SK-N-SH (cell line): Measurements from ENCODE around the gene FGL2. TPM values are rescaled to one million over a fixed set of nuclear protein-coding genes. Genes with fewer than 3 reads are reported as not detected.
"Not testable (repeated sequence)": the region's sequence is repeated elsewhere in the genome, so short reads cannot be mapped to it uniquely, and the experiment has no call there.

Experiments
- CTCF ChIA-PET: fragments of 300-600, 350-600 bp; formaldehyde crosslinking; extraction: SDS; loops from one replicate; lab custom pipeline; 2021; lab: Yijun Ruan, JAX
- POLR2A ChIA-PET: fragments of 350-600 bp; sonication (Branson Sonifier 250); formaldehyde crosslinking; extraction: SDS; loops from one replicate; lab custom pipeline; 2020; ENCODE audit warnings: antibody characterized with exemption, inconsistent platforms; lab: Yijun Ruan, JAX
- DNase-seq: peaks from one replicate; pipeline ENCODE4 v3.0.0; 2012
- H2AFZ ChIP-seq: fragments of 200-600 bp; sonication (generic); 2 replicates; pipeline ENCODE4 v1.8.1; 2016; ENCODE audit warnings: antibody characterized with exemption, mild to moderate bottlenecking, low read depth
- H3F3A ChIP-seq: fragments of 200-600 bp; sonication (generic); replicated peaks from 2 replicates; pipeline ENCODE3; 2016; ENCODE audit warnings: antibody characterized with exemption, mild to moderate bottlenecking; ENCODE audit not compliant: insufficient read depth
- H3K27ac ChIP-seq, 2 experiments: fragments of 200-500 bp in 1 of 2; fragments of 200-600 bp in 1 of 2; sonication (Bioruptor generic) in 1 of 2; sonication (generic), shearing (Covaris generic) in 1 of 2; 2 replicates each; pipeline versions ENCODE4 v1.5.1 to v1.6.1; 2014 to 2016; ENCODE audit warnings: low read depth in 2 of 2, inconsistent platforms in 1 of 2, low read length in 1 of 2, mild to moderate bottlenecking in 1 of 2, mixed read lengths in 1 of 2
- H3K27me3 ChIP-seq: fragments of 200-600 bp; sonication (generic), shearing (Covaris generic); 2 replicates; pipeline ENCODE4 v1.6.1; 2016; ENCODE audit warnings: mixed run types; ENCODE audit not compliant: insufficient read depth
- H3K36me3 ChIP-seq, 2 experiments: fragments of 200-500 bp in 1 of 2; fragments of 200-600 bp in 1 of 2; sonication (Bioruptor generic) in 1 of 2; sonication (generic) in 1 of 2; replicated peaks in 1 of 2; 2 replicates each; pipeline versions ENCODE3 to v1.5.1; 2014 to 2016; ENCODE audit warnings: low read length in 1 of 2, mild to moderate bottlenecking in 1 of 2; ENCODE audit not compliant: insufficient read depth in 2 of 2, control insufficient read depth in 1 of 2
- H3K4me1 ChIP-seq, 2 experiments: fragments of 200-500 bp in 1 of 2; fragments of 200-600 bp in 1 of 2; sonication (Bioruptor generic) in 1 of 2; sonication (generic), shearing (Covaris generic) in 1 of 2; 2 replicates each; pipeline versions ENCODE4 v1.5.1 to v1.6.1; 2014 to 2016; ENCODE audit warnings: low read depth in 1 of 2, low read length in 1 of 2, mixed run types in 1 of 2; ENCODE audit not compliant: insufficient read depth in 2 of 2, control insufficient read depth in 1 of 2
- H3K4me2 ChIP-seq: fragments of 200-600 bp; sonication (generic), shearing (Covaris generic); 2 replicates; pipeline ENCODE4 v1.6.1; 2017; ENCODE audit warnings: mixed run types
- H3K4me3 ChIP-seq, 2 experiments: fragments of 200-500 bp in 1 of 2; fragments of 200-600 bp in 1 of 2; sonication (Bioruptor generic) in 1 of 2; sonication (generic), shearing (Covaris generic) in 1 of 2; 2 replicates each; pipeline versions ENCODE4 v1.5.1 to v1.8.1; 2014 to 2016; ENCODE audit warnings: low read depth in 2 of 2, inconsistent platforms in 1 of 2, low read length in 1 of 2, mild to moderate bottlenecking in 1 of 2, mixed read lengths in 1 of 2, moderate library complexity in 1 of 2
- H3K79me2 ChIP-seq: fragments of 200-600 bp; sonication (generic); 2 replicates; pipeline ENCODE4 v1.8.1; 2017; ENCODE audit warnings: mild to moderate bottlenecking; ENCODE audit not compliant: insufficient read depth
- H3K9ac ChIP-seq: fragments of 200-600 bp; sonication (generic); 2 replicates; pipeline ENCODE4 v1.6.1; 2017; ENCODE audit warnings: mixed run types
- H3K9me2 ChIP-seq: fragments of 200-600 bp; sonication (generic); 2 replicates; pipeline ENCODE4 v1.6.1; 2017; ENCODE audit warnings: mixed run types
- H3K9me3 ChIP-seq: fragments of 200-600 bp; sonication (generic); 2 replicates; pipeline ENCODE4 v1.6.1; 2017; ENCODE audit warnings: mixed run types, mild to moderate bottlenecking, moderate library complexity
- H4K20me1 ChIP-seq: fragments of 200-600 bp; sonication (generic); 2 replicates; pipeline ENCODE4 v1.6.1; 2017; ENCODE audit warnings: mild to moderate bottlenecking, mixed run types; ENCODE audit not compliant: insufficient read depth
- WGBS: methylation state at CpG from one replicate; pipeline ENCODE4 v1.1.6; 2017; ENCODE audit warnings: low lambda C conversion rate; 5-methylcytosine and 5-hydroxymethylcytosine counted together
- polyA plus RNA-seq, 3 experiments: library from polyadenylated mRNA; depleted of rRNA; stranded (reverse); fragments of >200 nt; gene quantifications; 2 replicates each; pipeline ENCODE4 v1.2.3, GENCODE V29; 2012

FGL2 gene
- polyA plus RNA-seq, 1 of the 3 experiments (the other 2 are of a cell fraction), result not detected

GRCh38 chr7:77177321-77177904 lies 22.2 kb downstream of the FGL2 start:
- 87% methylated on average over 9 of the region's 9 CpGs for WGBS
- CTCF ChIA-PET, result not testable (repeated sequence)

GRCh38 chr7:77175274-77175800 lies 24.3 kb downstream of the FGL2 start:
- H2AFZ ChIP-seq, H3K79me2 ChIP-seq, H3K27me3 ChIP-seq, DNase-seq, H3K27ac ChIP-seq, H3K4me2 ChIP-seq, H4K20me1 ChIP-seq, CTCF ChIA-PET, H3K9me2 ChIP-seq, H3K36me3 ChIP-seq, H3K4me3 ChIP-seq, H3K4me1 ChIP-seq, H3F3A ChIP-seq, H3K9ac ChIP-seq, H3K9me3 ChIP-seq, POLR2A ChIA-PET: not testable (repeated sequence)
- 39% methylated on average over 2 of the region's 3 CpGs for WGBS

More at GRCh38 chr7:77177321-77177904, 22.2 kb downstream of the FGL2 start:
- H4K20me1 ChIP-seq, POLR2A ChIA-PET, H3K4me3 ChIP-seq, DNase-seq, H2AFZ ChIP-seq, H3K9me2 ChIP-seq, H3K4me1 ChIP-seq, H3F3A ChIP-seq, H3K27me3 ChIP-seq, H3K36me3 ChIP-seq, H3K27ac ChIP-seq, H3K4me2 ChIP-seq, H3K9me3 ChIP-seq, H3K79me2 ChIP-seq, H3K9ac ChIP-seq: not testable (repeated sequence)

- CTCF ChIA-PET, H3K36me3 ChIP-seq, H3K27ac ChIP-seq, POLR2A ChIA-PET, H3K4me3 ChIP-seq, H3F3A ChIP-seq, H3K9me3 ChIP-seq, H3K9ac ChIP-seq, H2AFZ ChIP-seq, DNase-seq, H3K9me2 ChIP-seq, H3K4me2 ChIP-seq, H3K4me1 ChIP-seq, H3K27me3 ChIP-seq, H3K79me2 ChIP-seq, H4K20me1 ChIP-seq: not testable (repeated sequence)
- WGBS, result 75% methylated on average over 3 of the region's 4 CpGs
Observed at GRCh38 chr7:77174418-77174817, 25.2 kb downstream of the FGL2 start.

- H3K79me2 ChIP-seq, CTCF ChIA-PET, DNase-seq, H3K4me2 ChIP-seq, H3K4me1 ChIP-seq, H3K9me3 ChIP-seq, H3K36me3 ChIP-seq, H3K9me2 ChIP-seq, H3K4me3 ChIP-seq, POLR2A ChIA-PET, H3K27ac ChIP-seq, H3K9ac ChIP-seq, H2AFZ ChIP-seq, H4K20me1 ChIP-seq, H3F3A ChIP-seq, H3K27me3 ChIP-seq: not testable (repeated sequence)
- 79% methylated on average over 6 of the region's 6 CpGs for WGBS
Observed at GRCh38 chr7:77172437-77173172, 27.0 kb downstream of the FGL2 start.

- H3K9ac ChIP-seq, H3K9me3 ChIP-seq, H3F3A ChIP-seq, H3K4me1 ChIP-seq, POLR2A ChIA-PET, H4K20me1 ChIP-seq, H2AFZ ChIP-seq, DNase-seq, H3K36me3 ChIP-seq, H3K27me3 ChIP-seq, CTCF ChIA-PET, H3K4me3 ChIP-seq, H3K79me2 ChIP-seq, H3K9me2 ChIP-seq, H3K4me2 ChIP-seq, H3K27ac ChIP-seq: not testable (repeated sequence)
- WGBS, result 71% methylated on average over 4 of the region's 4 CpGs
Observed at GRCh38 chr7:77171073-77171472, 28.5 kb downstream of the FGL2 start.
